ENCODE measurements around the gene POP7.
A peak's percentile ranks its signal among the peaks of the same experiment; 100 is the strongest.
"Not testable (repeated sequence)": the region's sequence is repeated elsewhere in the genome, so short reads cannot be mapped to it uniquely, and the experiment has no call there.

Gene POP7

GRCh38 chr7:100692578-100692961, 13.4 kb upstream of the POP7 start:
- DNase-seq: no peak

GRCh38 chr7:100693312-100694097, 12.4 kb upstream of the POP7 start:
- DNase-seq: no peak

DNA sequence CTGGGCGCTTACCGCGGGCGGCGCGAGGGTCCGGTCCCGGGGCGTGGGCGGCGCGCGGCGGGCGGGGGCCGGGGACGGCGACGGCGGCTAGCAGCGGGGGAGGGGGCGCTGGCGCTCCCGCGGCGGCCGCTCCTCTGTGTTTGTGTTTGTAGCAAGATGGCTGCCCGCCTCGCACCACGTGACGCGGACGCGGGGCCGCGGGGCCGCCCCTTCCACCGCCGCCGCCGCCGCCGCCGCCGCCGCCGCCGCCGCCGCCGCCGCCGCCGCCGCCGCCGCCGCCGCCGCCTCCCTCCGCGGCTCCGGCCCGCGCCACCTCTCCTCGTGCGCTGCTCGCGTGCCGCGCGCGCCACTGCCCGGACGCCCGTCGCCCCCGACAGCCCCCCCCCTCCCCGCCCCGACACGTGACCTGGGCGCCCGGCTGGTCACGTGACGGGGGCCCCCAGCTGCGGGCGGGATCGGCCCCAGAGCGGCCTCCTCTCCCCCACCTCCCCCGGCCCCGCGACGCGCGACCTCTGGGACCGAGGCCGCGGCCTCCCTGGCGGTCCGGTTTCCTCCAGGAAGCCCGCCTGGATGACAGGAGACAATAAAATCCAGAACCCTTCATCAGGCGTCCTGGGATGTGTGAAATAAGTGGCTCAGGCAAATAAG, 11.7 kb upstream of the POP7 start, which contains the start of gene GIGYF1:
GIGYF1 (minus strand) TSS at position 153 of the 648 bp plus-strand sequence. CDS start 6,012 bp downstream, outside the sequence.
- DNase-seq: peak; percentile 57

DNA sequence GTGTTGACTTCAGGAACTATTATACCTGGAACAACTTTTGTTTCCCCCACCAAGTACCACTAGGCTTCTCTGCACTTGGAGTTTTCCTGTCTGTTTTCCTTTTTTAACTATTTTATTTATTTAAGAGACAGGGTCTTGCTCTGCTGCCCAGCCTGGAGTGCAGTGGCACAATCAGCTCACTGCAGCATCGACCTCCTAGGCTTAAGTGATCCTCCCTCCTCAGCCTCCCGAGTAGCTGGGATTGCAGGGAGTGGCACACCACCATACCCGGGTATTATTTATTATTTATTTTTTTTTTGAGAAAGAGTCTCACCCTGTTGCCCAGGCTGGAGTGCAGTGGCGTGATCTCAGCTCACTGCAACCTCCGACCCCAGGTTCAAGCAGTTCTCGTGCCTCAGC, 9.8 kb upstream of the POP7 start:
- no peak for DNase-seq

GRCh38 chr7:100699018-100699417, 6.9 kb upstream of the POP7 start:
- no peak for DNase-seq

DNA sequence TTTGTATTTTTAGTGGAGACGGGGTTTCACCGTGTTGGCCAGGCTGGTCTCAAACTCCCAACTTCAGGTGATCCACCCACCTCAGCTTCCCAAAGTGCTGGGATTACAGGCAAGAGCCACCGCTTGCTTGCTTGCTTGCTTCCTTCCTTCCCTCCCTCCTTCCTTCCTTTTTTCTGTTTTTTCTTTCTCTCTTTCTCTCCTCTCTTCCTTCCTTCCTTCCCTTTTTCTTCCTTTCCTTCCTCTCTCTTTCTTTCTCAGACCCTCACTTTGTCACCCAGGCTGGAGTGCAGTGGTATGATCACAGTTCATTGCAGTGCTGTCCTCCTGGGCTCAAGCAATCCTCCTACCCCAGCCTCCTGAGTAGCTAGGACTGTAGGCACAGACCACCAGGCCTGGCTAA, 4.8 kb upstream of the POP7 start:
- DNase-seq: not testable (repeated sequence)

GRCh38 chr7:100705320-100705752, 585 bp upstream of the POP7 start:
- peak; percentile 68 for DNase-seq

GRCh38 chr7:100706672-100707311, 871 bp downstream of the POP7 start:
- no peak for DNase-seq

DNA sequence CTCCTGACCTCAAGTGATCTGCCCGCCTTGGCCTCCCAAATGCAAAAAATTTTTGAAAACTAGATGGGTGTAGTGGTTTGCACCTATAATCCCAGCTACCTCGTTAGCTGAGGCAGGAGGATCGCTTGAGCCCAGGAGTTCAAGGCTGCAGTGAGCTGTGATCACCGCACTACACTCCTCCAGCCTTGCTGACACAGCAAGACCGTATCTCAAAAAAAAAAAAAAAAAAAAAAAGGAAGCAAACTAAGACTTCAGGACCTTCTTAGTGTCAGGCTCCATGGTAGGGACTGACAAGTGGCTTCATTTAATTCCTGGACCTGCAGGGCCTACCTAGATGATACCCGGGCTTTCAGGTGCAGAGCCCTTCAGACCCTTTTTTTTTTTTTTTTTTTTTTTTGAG, 2.5 kb downstream of the POP7 start:
- no peak for DNase-seq

GRCh38 chr7:100710452-100710851, 4.5 kb downstream of the POP7 start:
- DNase-seq: no peak

DNA sequence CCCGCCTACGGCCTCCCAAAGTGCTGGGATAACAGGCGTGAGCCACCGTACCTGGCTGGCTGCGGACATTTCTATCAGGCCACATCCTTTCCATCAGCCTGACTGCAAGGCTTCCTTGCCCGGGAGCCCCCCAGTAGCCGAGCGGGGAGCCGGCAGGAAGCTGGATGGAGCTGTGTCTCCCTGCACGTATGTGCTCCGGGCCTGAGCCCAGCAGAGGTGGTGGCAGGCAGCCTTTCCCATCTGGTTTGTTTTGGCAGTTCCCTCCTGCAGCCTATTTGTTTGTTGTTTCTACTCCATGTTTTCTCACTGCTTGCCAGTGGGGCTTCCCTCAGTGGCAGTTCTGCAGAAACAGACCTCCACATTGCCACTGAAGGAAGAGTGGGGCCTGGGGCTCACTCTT, 5.4 kb downstream of the POP7 start:
- DNase-seq: no peak

- DNase-seq: no peak
Observed at GRCh38 chr7:100714725-100715124, 8.8 kb downstream of the POP7 start.

DNA sequence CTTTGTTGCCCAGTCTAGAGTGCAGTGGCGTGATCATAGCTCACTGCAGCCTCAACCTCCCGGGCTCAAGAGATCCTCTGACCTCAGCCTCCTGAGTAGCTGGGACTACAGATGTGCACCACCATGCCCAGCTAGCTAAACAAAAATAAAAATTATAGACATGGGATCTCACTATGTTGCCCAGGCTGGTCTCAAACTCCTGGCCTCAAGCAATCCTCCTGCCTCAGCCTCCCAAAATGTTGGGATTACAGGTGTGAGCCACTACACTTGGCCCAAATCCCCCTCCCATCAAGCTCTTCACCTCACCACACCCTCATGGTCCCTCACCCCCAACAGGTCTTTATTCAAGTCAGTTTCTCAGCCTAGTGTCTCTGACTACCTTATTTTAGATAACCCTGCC, 11.2 kb downstream of the POP7 start:
- not testable (repeated sequence) for DNase-seq

DNA sequence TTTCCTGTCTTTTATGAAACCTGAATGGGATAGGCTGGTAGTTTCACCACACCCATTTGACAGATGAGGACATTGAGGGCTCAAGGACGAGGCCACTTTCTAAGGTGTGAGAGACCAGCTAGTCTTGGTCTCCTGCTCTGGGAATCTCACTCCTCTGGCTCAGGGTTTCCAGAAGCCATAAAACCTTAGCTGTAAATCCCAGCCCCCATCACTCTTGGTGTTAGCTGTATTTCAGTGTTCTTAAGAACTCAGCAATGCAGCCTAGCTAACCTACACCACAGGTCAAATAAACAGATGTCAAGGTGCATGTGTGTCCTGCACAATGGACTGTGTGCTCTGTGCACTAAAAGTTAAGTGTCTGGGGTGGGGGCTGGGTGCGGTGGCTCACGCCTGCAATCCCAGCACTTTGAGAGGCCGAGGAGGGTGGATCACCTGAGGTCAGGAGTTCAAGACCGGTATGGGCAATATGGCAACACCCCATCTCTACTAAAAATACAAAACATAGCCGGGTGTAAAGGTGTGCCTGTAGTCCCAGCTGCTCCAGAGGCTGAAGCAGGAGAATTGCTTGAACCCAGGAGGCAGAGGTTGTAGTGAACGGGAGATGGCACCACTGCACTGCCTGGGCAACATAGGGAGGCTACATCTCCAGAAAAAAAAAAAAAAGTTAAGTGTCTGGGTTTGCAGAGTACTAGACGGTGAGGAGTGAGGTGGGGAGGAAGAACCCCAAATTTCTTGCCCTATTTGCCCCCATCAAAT, 13.8 kb downstream of the POP7 start:
- peak; percentile 64 for DNase-seq

- DNase-seq: no peak
Observed at GRCh38 chr7:100720279-100720670, 14.4 kb downstream of the POP7 start, which contains the start of gene EPO. Gene EPO (plus strand): TSS chr7:100720468. CDS start chr7:100720981, 513 bp downstream.

DNA sequence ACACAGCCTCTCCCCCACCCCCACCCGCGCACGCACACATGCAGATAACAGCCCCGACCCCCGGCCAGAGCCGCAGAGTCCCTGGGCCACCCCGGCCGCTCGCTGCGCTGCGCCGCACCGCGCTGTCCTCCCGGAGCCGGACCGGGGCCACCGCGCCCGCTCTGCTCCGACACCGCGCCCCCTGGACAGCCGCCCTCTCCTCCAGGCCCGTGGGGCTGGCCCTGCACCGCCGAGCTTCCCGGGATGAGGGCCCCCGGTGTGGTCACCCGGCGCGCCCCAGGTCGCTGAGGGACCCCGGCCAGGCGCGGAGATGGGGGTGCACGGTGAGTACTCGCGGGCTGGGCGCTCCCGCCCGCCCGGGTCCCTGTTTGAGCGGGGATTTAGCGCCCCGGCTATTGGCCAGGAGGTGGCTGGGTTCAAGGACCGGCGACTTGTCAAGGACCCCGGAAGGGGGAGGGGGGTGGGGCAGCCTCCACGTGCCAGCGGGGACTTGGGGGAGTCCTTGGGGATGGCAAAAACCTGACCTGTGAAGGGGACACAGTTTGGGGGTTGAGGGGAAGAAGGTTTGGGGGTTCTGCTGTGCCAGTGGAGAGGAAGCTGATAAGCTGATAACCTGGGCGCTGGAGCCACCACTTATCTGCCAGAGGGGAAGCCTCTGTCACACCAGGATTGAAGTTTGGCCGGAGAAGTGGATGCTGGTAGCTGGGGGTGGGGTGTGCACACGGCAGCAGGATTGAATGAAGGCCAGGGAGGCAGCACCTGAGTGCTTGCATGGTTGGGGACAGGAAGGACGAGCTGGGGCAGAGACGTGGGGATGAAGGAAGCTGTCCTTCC, 15.0 kb downstream of the POP7 start:
- no peak for DNase-seq

DNA sequence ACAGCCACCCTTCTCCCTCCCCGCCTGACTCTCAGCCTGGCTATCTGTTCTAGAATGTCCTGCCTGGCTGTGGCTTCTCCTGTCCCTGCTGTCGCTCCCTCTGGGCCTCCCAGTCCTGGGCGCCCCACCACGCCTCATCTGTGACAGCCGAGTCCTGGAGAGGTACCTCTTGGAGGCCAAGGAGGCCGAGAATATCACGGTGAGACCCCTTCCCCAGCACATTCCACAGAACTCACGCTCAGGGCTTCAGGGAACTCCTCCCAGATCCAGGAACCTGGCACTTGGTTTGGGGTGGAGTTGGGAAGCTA, 15.5 kb downstream of the POP7 start:
- no peak for DNase-seq

DNA sequence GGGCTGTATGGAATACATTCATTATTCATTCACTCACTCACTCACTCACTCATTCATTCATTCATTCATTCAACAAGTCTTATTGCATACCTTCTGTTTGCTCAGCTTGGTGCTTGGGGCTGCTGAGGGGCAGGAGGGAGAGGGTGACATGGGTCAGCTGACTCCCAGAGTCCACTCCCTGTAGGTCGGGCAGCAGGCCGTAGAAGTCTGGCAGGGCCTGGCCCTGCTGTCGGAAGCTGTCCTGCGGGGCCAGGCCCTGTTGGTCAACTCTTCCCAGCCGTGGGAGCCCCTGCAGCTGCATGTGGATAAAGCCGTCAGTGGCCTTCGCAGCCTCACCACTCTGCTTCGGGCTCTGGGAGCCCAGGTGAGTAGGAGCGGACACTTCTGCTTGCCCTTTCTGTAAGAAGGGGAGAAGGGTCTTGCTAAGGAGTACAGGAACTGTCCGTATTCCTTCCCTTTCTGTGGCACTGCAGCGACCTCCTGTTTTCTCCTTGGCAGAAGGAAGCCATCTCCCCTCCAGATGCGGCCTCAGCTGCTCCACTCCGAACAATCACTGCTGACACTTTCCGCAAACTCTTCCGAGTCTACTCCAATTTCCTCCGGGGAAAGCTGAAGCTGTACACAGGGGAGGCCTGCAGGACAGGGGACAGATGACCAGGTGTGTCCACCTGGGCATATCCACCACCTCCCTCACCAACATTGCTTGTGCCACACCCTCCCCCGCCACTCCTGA, 16.7 kb downstream of the POP7 start:
- no peak for DNase-seq

GRCh38 chr7:100723732-100724275, 17.9 kb downstream of the POP7 start:
- DNase-seq: peak; percentile 16

DNA sequence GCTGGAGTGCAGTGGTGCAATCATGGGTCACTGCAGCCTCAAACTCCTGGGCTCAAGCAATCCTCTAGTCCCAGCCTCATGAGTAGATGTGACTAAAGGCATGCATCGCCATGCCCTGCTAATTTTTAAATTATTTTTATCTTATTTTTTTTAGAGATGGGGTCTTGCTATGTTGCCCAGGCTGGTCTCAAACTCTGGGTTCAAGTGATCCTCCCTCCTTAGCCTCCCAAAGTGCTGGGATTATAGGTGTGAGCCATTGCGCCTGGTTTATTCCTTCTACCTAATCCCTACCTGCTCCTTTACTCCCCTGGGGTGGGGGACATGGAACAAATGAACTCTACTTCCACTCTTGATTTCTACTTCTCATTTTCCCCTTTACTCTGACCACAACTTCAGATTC, 18.4 kb downstream of the POP7 start:
- not testable (repeated sequence) for DNase-seq
